ENCODE data around the gene RNF126. TPM values are rescaled to one million over a fixed set of nuclear protein-coding genes. Genes with fewer than 3 reads are reported as not detected.
"Not testable (repeated sequence)": the region's sequence is repeated elsewhere in the genome, so short reads cannot be mapped to it uniquely, and the experiment has no call there.

The RNF126 gene
- total RNA-seq, 1 donor from 2014 or later = 42.6 TPM

GRCh38 chr19:610071-610800 lies 52.8 kb downstream of the RNF126 start:
- H3K27me3 ChIP-seq (ENCODE audit: control insufficient read depth, insufficient read depth, low read length) = no peaks in the 10 kb centered on the region
- no peak for TF ChIP-seq CTCF (IDR thresholded peaks at IDR 0.05; ENCODE audit: insufficient read depth, low read length, severe bottlenecking)

GRCh38 chr19:609004-609346 lies 54.0 kb downstream of the RNF126 start:
- FAIRE-seq (no peak), DNase-seq (ENCODE audit: low read depth) (no peak)
- H3K4me3 ChIP-seq (ENCODE audit: low read depth, low read length) = no peak overlapping the region
- no peaks in the 10 kb centered on the region for H3K36me3 ChIP-seq (ENCODE audit: control insufficient read depth, insufficient read depth, low read length)
- no peak for TF ChIP-seq CTCF (IDR thresholded peaks at IDR 0.05; ENCODE audit: insufficient read depth, low read length, severe bottlenecking)
- H3K27me3 ChIP-seq (ENCODE audit: control insufficient read depth, insufficient read depth, low read length) = no peaks in the 10 kb centered on the region

More at GRCh38 chr19:610071-610800, 52.8 kb downstream of the RNF126 start:
- FAIRE-seq (no peak), DNase-seq (ENCODE audit: low read depth) (no peak)
- no peaks in the 10 kb centered on the region for H3K36me3 ChIP-seq (ENCODE audit: control insufficient read depth, insufficient read depth, low read length)
- no peak overlapping the region for H3K4me3 ChIP-seq (ENCODE audit: low read depth, low read length)

- Histone ChIP-seq H3K36me3 (ENCODE audit: control insufficient read depth, insufficient read depth, low read length) (no peaks in the 10 kb centered on the region), H3K27me3 (ENCODE audit: control insufficient read depth, insufficient read depth, low read length) (no peaks in the 10 kb centered on the region), H3K4me3 (ENCODE audit: low read depth, low read length) (no peak overlapping the region)
- FAIRE-seq = no peak
- TF ChIP-seq CTCF (IDR thresholded peaks at IDR 0.05; ENCODE audit: insufficient read depth, low read length, severe bottlenecking) = no peak
- DNase-seq (ENCODE audit: low read depth) = no peak
Observed at GRCh38 chr19:608155-609003, 54.6 kb downstream of the RNF126 start.

GRCh38 chr19:607301-608154 lies 55.5 kb downstream of the RNF126 start:
- Histone ChIP-seq H3K27me3 (ENCODE audit: control insufficient read depth, insufficient read depth, low read length) (no peaks in the 10 kb centered on the region), H3K36me3 (ENCODE audit: control insufficient read depth, insufficient read depth, low read length) (no peaks in the 10 kb centered on the region), H3K4me3 (ENCODE audit: low read depth, low read length) (no peak overlapping the region)
- no peak for TF ChIP-seq CTCF (IDR thresholded peaks at IDR 0.05; ENCODE audit: insufficient read depth, low read length, severe bottlenecking)
- DNase-seq (ENCODE audit: low read depth) (no peak), FAIRE-seq (no peak)

- H3K4me3 ChIP-seq (ENCODE audit: low read depth, low read length); DNase-seq (ENCODE audit: low read depth); FAIRE-seq; H3K36me3 ChIP-seq (ENCODE audit: control insufficient read depth, insufficient read depth, low read length); H3K27me3 ChIP-seq (ENCODE audit: control insufficient read depth, insufficient read depth, low read length): not testable (repeated sequence)
Observed at GRCh38 chr19:605061-605971, 57.7 kb downstream of the RNF126 start.
